HEK293T (cell line): Measurements from ENCODE around the gene SYNE3.

Experiments
- CTCF ChIA-PET: fragments of 350-600 bp; formaldehyde crosslinking; extraction: SDS; loops from one replicate; lab custom pipeline; 2021; ENCODE audit warnings: antibody characterized with exemption, inconsistent platforms; lab: Yijun Ruan, JAX
- POLR2A ChIA-PET: fragments of 350-600 bp; formaldehyde crosslinking; extraction: SDS; loops from one replicate; lab custom pipeline; 2020; ENCODE audit warnings: antibody characterized with exemption, inconsistent platforms; lab: Yijun Ruan, JAX
- DNase-seq: peaks from one replicate; pipeline ENCODE4 v3.0.0; 2012; ENCODE audit warnings: mixed read lengths; ENCODE audit errors: extremely low spot score
- ARNT ChIP-seq: fragments of 450-650 bp; IDR thresholded peaks from 2 replicates; pipeline ENCODE4 v1.6.1; 2017; ENCODE audit warnings: mild to moderate bottlenecking
- BHLHE40 ChIP-seq: fragments of 450-650 bp; IDR thresholded peaks from 2 replicates; pipeline ENCODE4 v1.6.1; 2016; ENCODE audit warnings: mild to moderate bottlenecking, moderate library complexity, borderline replicate concordance
- CTBP1 ChIP-seq: fragments of 450-650 bp; IDR thresholded peaks from 2 replicates; pipeline ENCODE4 v1.6.1; 2016; ENCODE audit warnings: borderline replicate concordance
- ELF4 ChIP-seq: fragments of 450-650 bp; IDR thresholded peaks from 2 replicates; pipeline ENCODE4 v1.6.1; 2017; ENCODE audit warnings: antibody characterized with exemption
- FOXA1 ChIP-seq: fragments of 450-650 bp; IDR thresholded peaks from 2 replicates; pipeline ENCODE4 v1.6.1; 2016; ENCODE audit warnings: mild to moderate bottlenecking
- FOXK2 ChIP-seq: fragments of 450-650 bp; IDR thresholded peaks from 2 replicates; pipeline ENCODE4 v1.6.1; 2016; ENCODE audit warnings: mild to moderate bottlenecking
- FOXM1 ChIP-seq: fragments of 450-650 bp; IDR thresholded peaks from 2 replicates; pipeline ENCODE4 v1.6.1; 2017; ENCODE audit warnings: mild to moderate bottlenecking, borderline replicate concordance
- HDGF ChIP-seq: fragments of 450-650 bp; IDR thresholded peaks from 2 replicates; pipeline ENCODE4 v1.6.1; 2017; ENCODE audit warnings: antibody characterized with exemption, borderline replicate concordance
- L3MBTL2 ChIP-seq: fragments of 450-650 bp; conservative IDR thresholded peaks from 2 replicates; pipeline ENCODE4 v1.6.1; 2016; ENCODE audit warnings: mild to moderate bottlenecking
- LEF1 ChIP-seq: fragments of 450-650 bp; IDR thresholded peaks from 2 replicates; pipeline ENCODE4 v1.6.1; 2017; ENCODE audit warnings: mild to moderate bottlenecking, borderline replicate concordance
- NFRKB ChIP-seq: fragments of 450-650 bp; IDR thresholded peaks from 2 replicates; pipeline ENCODE4 v1.6.1; 2016; ENCODE audit warnings: mild to moderate bottlenecking, moderate library complexity
- SP1 ChIP-seq: fragments of 450-650 bp; IDR thresholded peaks from 2 replicates; pipeline ENCODE4 v1.6.1; 2017
- SUZ12 ChIP-seq: fragments of 450-650 bp; IDR thresholded peaks from 2 replicates; pipeline ENCODE4 v1.6.1; 2016; ENCODE audit warnings: mild to moderate bottlenecking
- TARDBP ChIP-seq: fragments of 450-650 bp; IDR thresholded peaks from 2 replicates; pipeline ENCODE4 v1.6.1; 2016
- ZNF384 ChIP-seq: fragments of 450-650 bp; IDR thresholded peaks from 2 replicates; pipeline ENCODE4 v1.6.1; 2016
- TF ChIP-seq, protein P1 (sequence below): fragments of 450-650 bp; IDR thresholded peaks from 2 replicates; pipeline ENCODE4 v1.6.1; 2016

Gene SYNE3

DNA sequence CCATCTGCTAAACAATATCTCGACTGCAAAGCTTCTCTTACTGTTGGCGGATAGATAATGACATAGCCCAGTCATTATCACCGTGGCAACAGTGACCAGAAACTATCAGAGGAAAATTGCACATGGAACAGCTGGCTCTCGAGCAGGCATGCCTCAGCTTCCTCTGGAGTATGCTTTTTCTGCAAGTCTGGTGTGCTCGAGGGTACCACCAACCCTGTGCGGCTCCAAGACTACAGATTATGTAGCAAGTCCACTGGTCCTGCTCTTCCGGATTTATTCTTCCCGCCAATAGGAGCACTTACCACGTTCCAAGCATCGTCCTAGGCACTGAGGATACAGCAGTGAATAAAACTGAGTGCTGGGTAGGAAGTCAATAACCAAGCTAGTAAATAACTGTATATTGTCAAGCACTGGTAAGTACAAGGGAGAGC lies 17.0 kb upstream of the SYNE3 start:
- TF ChIP-seq SP1 (no peak), L3MBTL2 (peak; percentile 60; the same call in 1 of the 2 replicates), BHLHE40 (no peak), FOXA1 (no peak), NFRKB (no peak), ARNT (no peak)
- TF ChIP-seq, protein P1, sequence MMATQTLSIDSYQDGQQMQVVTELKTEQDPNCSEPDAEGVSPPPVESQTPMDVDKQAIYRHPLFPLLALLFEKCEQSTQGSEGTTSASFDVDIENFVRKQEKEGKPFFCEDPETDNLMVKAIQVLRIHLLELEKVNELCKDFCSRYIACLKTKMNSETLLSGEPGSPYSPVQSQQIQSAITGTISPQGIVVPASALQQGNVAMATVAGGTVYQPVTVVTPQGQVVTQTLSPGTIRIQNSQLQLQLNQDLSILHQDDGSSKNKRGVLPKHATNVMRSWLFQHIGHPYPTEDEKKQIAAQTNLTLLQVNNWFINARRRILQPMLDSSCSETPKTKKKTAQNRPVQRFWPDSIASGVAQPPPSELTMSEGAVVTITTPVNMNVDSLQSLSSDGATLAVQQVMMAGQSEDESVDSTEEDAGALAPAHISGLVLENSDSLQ = no peak
- POLR2A ChIA-PET = interaction anchor here (0.7 to 3.1 kb wide), 5 partner anchors 9 to 88 kb away, joined by 3 to 15 read pairs (median 7); partner anchors contain the start of gene SYNE3
- CTCF ChIA-PET = interaction anchor here (0.6 kb wide), 2 partner anchors 28 to 81 kb away, joined by 3 read pairs; no protein-coding TSS in a partner anchor
- no peak for DNase-seq

DNA sequence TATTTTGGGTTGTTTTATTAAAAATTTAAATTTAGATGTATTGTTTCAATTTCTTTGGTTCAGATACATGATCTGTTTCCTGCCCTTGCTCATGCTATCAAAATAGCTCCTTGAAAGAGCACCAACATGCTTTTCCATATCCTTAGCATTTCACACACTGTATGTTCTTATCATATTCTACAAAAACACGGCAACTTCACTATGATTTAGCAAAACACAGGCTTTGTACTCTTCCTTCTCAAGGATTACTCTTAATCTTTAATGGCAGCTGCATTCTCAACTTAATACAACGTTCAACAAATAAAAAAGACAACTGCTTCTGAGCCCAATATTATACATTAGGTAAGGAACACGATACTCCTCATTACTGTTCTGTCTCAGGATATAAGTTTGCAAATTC lies 15.5 kb upstream of the SYNE3 start:
- ChIA-PET CTCF (no interaction called here), POLR2A (interaction anchor here (0.8 kb wide), 1 partner anchor 9 kb away, joined by 3 read pairs; no protein-coding TSS in a partner anchor)
- TF ChIP-seq FOXM1 (no peak), SUZ12 (no peak), BHLHE40 (no peak), HDGF (no peak), CTBP1 (no peak), TARDBP (no peak), LEF1 (no peak), ARNT (no peak), ZNF384 (no peak), FOXK2 (no peak), SP1 (no peak), NFRKB (no peak), L3MBTL2 (no peak), FOXA1 (no peak)
- TF ChIP-seq, protein P1 = no peak
- DNase-seq = no peak

DNA sequence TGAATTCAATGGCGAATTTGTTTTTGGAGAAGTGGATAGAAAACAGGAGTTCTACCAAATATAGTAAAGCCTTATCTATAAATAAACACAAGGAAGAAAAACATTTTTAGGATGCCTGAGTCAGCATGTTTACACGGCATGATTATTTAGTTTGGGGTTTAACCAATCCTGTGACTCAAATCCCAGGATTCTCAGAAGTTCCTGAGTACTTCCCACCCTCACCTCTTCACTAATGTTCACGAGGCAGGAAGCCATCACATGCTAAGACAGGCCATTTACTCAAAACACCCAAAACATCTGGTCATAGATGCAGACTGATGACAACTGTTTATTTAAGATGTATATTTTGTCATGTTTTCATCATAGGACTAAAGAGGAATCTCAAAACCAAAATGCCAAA lies 15.0 kb upstream of the SYNE3 start:
- DNase-seq = no peak
- TF ChIP-seq FOXM1 (no peak), ZNF384 (no peak), FOXK2 (no peak), SP1 (no peak)
- ChIA-PET CTCF (interaction anchor here (1.2 kb wide), 1 partner anchor 89 kb away, joined by 4 read pairs; no protein-coding TSS in a partner anchor), POLR2A (interaction anchor here (0.8 kb wide), 1 partner anchor 8 kb away, joined by 3 read pairs; no protein-coding TSS in a partner anchor)

DNA sequence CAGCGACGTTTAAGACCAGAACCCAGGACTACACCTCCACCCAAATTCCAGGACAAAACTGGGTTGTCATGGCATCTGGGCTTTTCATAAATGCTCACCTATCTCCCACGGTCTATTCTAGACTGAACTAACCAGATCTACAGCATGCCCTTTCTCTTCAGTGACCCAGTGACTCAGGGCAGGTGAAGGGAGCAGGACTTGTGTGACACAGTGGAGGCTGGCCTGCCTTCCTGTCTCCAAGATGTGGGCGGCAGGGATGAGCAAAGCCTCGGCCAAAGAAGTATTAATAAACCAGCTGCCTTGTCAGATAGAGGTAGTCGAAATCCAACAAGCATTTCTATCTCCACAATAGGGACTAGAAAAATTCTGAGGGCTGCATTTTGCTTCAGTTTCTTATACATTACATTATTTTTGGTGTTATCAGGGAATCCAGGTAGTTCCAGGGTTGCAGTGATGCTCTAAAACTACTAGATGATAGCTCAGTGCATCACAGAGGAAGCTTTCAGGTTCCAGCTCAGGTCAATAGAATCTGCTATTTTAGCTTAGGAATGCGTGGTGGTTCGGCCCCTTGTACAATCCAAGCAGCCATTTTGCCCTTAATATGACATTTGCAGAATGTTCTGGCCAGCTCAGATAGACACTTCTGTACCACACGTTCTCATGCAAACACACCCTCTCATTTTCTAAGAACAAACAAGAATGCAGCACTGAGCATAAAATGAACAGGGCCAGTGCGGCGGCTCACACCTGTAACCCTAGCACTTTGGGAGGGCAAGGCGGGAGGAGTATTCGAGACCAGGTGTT lies 14.2 kb upstream of the SYNE3 start:
- ChIA-PET POLR2A (no interaction called here), CTCF (interaction anchor here (1.2 kb wide), 1 partner anchor 88 kb away, joined by 4 read pairs; no protein-coding TSS in a partner anchor)
- no peak for DNase-seq
- TF ChIP-seq ELF4 (no peak), FOXK2 (no peak), TARDBP (no peak), ZNF384 (no peak), CTBP1 (no peak), HDGF (no peak), NFRKB (no peak), BHLHE40 (no peak), FOXA1 (no peak), SUZ12 (no peak), LEF1 (no peak), L3MBTL2 (no peak), SP1 (no peak), FOXM1 (no peak), ARNT (no peak)
- TF ChIP-seq, protein P1 = no peak

DNA sequence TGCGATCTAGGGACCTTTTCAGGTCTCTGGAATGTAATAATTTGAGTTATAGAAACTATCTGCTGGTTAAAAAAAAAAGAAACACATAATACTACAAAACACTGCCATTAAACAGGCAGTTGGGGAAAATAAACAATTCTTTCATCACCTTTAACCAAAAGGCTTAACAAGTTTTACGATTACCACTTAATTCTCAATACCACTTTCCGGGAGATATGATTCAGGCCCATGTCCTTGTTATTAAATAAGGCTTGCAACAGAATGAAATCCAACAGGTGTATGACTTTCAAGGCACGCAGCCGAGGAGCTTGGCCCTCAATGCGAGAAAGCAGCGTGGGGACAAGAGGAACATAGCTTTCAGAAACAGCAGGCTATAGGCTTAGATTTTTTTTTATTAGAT lies 12.8 kb upstream of the SYNE3 start:
- no peak for TF ChIP-seq CTBP1
- TF ChIP-seq ARNT = no peak
- no peak for TF ChIP-seq SP1
- no peak for TF ChIP-seq L3MBTL2
- no peak for TF ChIP-seq FOXA1
- TF ChIP-seq LEF1 = no peak
- no peak for TF ChIP-seq BHLHE40
- TF ChIP-seq FOXK2 = no peak
- TF ChIP-seq SUZ12 = no peak
- DNase-seq = no peak
- ChIA-PET POLR2A (no interaction called here), CTCF (interaction anchor here (0.7 to 1.2 kb wide), 3 partner anchors 77 to 141 kb away, joined by 3 to 6 read pairs (median 5); no protein-coding TSS in a partner anchor)

DNA sequence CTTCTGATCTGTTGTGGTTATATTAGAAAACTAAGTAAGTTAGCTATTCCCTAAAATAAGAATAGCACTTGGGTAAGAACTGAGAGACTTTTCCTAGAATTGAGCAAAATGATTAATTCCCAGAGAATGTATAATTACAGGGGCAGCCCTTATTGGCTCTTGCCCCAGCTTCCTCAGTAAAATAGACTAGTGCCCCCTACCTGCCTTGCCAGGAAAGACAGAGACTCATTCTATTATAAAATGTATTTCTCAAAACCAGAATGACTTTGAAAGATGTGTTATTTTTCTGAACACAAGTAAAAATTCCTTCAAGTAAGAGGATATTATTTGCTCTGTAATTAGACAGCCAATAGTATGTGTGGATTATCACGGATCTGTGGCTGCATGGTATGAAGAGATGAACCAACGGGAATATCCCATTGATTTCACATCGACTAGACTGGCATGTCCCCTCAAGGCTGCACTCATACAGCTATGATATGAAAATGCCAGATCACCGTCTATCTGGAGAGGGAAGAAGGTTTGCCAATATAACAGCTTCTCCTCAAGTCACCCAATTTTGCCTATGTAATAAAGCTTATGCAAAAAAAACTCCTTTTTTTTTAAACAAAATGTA lies 11.0 kb upstream of the SYNE3 start:
- POLR2A ChIA-PET = no interaction called here
- CTCF ChIA-PET = interaction anchor here (0.6 to 2.5 kb wide), 15 partner anchors 9 to 513 kb away, joined by 3 to 18 read pairs (median 4); no protein-coding TSS in a partner anchor
- TF ChIP-seq SP1 = no peak
- no peak for TF ChIP-seq LEF1
- no peak for TF ChIP-seq FOXM1
- TF ChIP-seq TARDBP = no peak
- no peak for TF ChIP-seq HDGF
- TF ChIP-seq NFRKB = no peak
- no peak for TF ChIP-seq FOXA1
- TF ChIP-seq CTBP1 = no peak
- TF ChIP-seq ARNT = no peak
- no peak for TF ChIP-seq FOXK2
- TF ChIP-seq ELF4 = no peak
- TF ChIP-seq BHLHE40 = no peak
- DNase-seq = no peak
